HCT116 (cell line): ENCODE measurements around the gene MYO3B. TPM values are rescaled to one million over a fixed set of nuclear protein-coding genes. Genes with fewer than 3 reads are reported as not detected.
"Not testable (repeated sequence)": the region's sequence is repeated elsewhere in the genome, so short reads cannot be mapped to it uniquely, and the experiment has no call there.

Experiments used
- ATAC-seq: fragments of 200-7000 bp; cut with Tn5 transposase; 2 replicates; pipeline ENCODE4 v1.9.1; 2020; ENCODE audit warnings: mild to moderate bottlenecking, moderate library complexity
- BruUV-seq: library from RNA; stranded (reverse); fragments of 400-500 nt; replicated peaks from 2 replicates; lab custom pipeline; 2021; lab: Mats Ljungman, UMichigan
- CTCF ChIA-PET: fragments of 300-600 bp; sonication (Branson Sonifier 250); formaldehyde crosslinking; loops from one replicate; lab custom pipeline; 2021; ENCODE audit warnings: antibody characterized with exemption; lab: Charles Lee
- POLR2A ChIA-PET: fragments of 300-600, 350-600 bp; sonication (Branson Sonifier 250); formaldehyde crosslinking; loops from one replicate; lab custom pipeline; 2021; ENCODE audit warnings: antibody characterized with exemption; lab: Charles Lee
- RAD21 ChIA-PET, 2 experiments: fragments of 300-600 bp; sonication (Branson Sonifier 250); formaldehyde crosslinking; loops; one replicate each; lab custom pipeline; 2023; ENCODE audit warnings: low total read pairs in 2 of 2; ENCODE audit not compliant: uncharacterized antibody in 2 of 2, unreplicated experiment in 2 of 2, low non-redundant PET in 1 of 2; lab: Charles Lee
- DNase-seq: peaks from one replicate; pipeline ENCODE4 v3.0.0-alpha.2; 2010; ENCODE audit warnings: low read depth, low spot score
- H2AFZ ChIP-seq: fragments of 200-600 bp; shearing (Covaris generic), sonication (generic); 2 replicates; pipeline ENCODE4 v1.6.1; 2017; ENCODE audit warnings: low read depth, mixed run types, mixed read lengths, antibody characterized with exemption, low read length; ENCODE audit not compliant: poor library complexity, severe bottlenecking
- H3K27ac ChIP-seq: 2 replicates; pipeline ENCODE4 v1.5.1; 2012; ENCODE audit warnings: low read depth, low read length
- H3K27me3 ChIP-seq: fragments of 200-600 bp; sonication (generic); 2 replicates; pipeline ENCODE4 v1.6.1; 2016; ENCODE audit warnings: mixed run types, low read length, mixed read lengths; ENCODE audit not compliant: insufficient read depth
- H3K36me3 ChIP-seq, 2 experiments: fragments of 200-500 bp in 1 of 2; fragments of 200-600 bp in 1 of 2; sonication (Bioruptor generic) in 1 of 2; sonication (generic) in 1 of 2; 2 replicates each; pipeline versions ENCODE4 v1.5.1 to v1.6.1; 2014 to 2016; ENCODE audit warnings: low read length in 2 of 2, inconsistent platforms in 1 of 2, mixed read lengths in 1 of 2, mixed run types in 1 of 2; ENCODE audit not compliant: insufficient read depth in 2 of 2, control insufficient read depth in 1 of 2
- H3K4me1 ChIP-seq, 2 experiments: fragments of 200-600 bp in 1 of 2; sonication (generic) in 1 of 2; 2 replicates each; pipeline versions ENCODE4 v1.5.1 to v1.6.1; 2012 to 2017; ENCODE audit warnings: low read length in 2 of 2, inconsistent platforms in 1 of 2, mild to moderate bottlenecking in 1 of 2, mixed read lengths in 1 of 2, mixed run types in 1 of 2, moderate library complexity in 1 of 2; ENCODE audit not compliant: insufficient read depth in 2 of 2, control insufficient read depth in 1 of 2
- H3K4me2 ChIP-seq: fragments of 200-600 bp; sonication (generic); 2 replicates; pipeline ENCODE4 v1.6.1; 2017; ENCODE audit warnings: mixed run types, low read length, mixed read lengths
- H3K4me3 ChIP-seq, 2 experiments: fragments of 200-600 bp in 1 of 2; sonication (generic) in 1 of 2; replicated peaks in 1 of 2; 2 replicates each; pipeline ENCODE4 v1.5.1; 2011 to 2016; ENCODE audit warnings: low read length in 2 of 2, control low read depth in 1 of 2, low read depth in 1 of 2, mild to moderate bottlenecking in 1 of 2, mixed read lengths in 1 of 2, mixed run types in 1 of 2
- H3K79me2 ChIP-seq: fragments of 200-600 bp; sonication (generic); 2 replicates; pipeline ENCODE4 v1.6.1; 2017; ENCODE audit warnings: mild to moderate bottlenecking, mixed run types, low read length, moderate library complexity, mixed read lengths; ENCODE audit not compliant: insufficient read depth
- H3K9ac ChIP-seq: fragments of 200-600 bp; sonication (generic); 2 replicates; pipeline ENCODE4 v1.6.1; 2016; ENCODE audit warnings: low read length, mixed read lengths
- H3K9me2 ChIP-seq: fragments of 200-600 bp; sonication (generic), shearing (Covaris generic); 2 replicates; pipeline ENCODE4 v1.6.1; 2017; ENCODE audit warnings: mixed run types, mild to moderate bottlenecking, moderate library complexity; ENCODE audit not compliant: insufficient read depth
- H3K9me3 ChIP-seq, 2 experiments: fragments of 200-500 bp in 1 of 2; fragments of 200-600 bp in 1 of 2; sonication (Bioruptor generic) in 1 of 2; sonication (generic) in 1 of 2; 2 replicates each; pipeline ENCODE4 v1.6.1; 2014 to 2017; ENCODE audit warnings: low read length in 2 of 2, mixed read lengths in 2 of 2, inconsistent platforms in 1 of 2, low read depth in 1 of 2, mild to moderate bottlenecking in 1 of 2, mixed run types in 1 of 2, moderate library complexity in 1 of 2; ENCODE audit not compliant: control insufficient read depth in 1 of 2, insufficient read depth in 1 of 2
- H4K20me1 ChIP-seq: fragments of 200-600 bp; sonication (generic), shearing (Covaris generic); 2 replicates; pipeline ENCODE4 v1.6.1; 2017; ENCODE audit warnings: mixed run types, mild to moderate bottlenecking, moderate library complexity; ENCODE audit not compliant: insufficient read depth
- CBX3 ChIP-seq: IDR thresholded peaks from 2 replicates; pipeline ENCODE4 v1.6.1; 2012; ENCODE audit warnings: low read depth
- CEBPB ChIP-seq: IDR thresholded peaks from 2 replicates; pipeline ENCODE4 v1.6.1; 2012; ENCODE audit warnings: low read depth
- FOSL1 ChIP-seq: IDR thresholded peaks from 2 replicates; pipeline ENCODE4 v1.6.1; 2012; ENCODE audit warnings: low read depth
- POLR2A ChIP-seq: IDR thresholded peaks from 2 replicates; pipeline ENCODE4 v1.7.0; 2011; ENCODE audit warnings: borderline replicate concordance; ENCODE audit not compliant: insufficient read depth, insufficient read length; ENCODE audit errors: extremely low read depth
- POLR2AphosphoS5 ChIP-seq: IDR thresholded peaks from 2 replicates; pipeline ENCODE4 v1.6.1; 2011; ENCODE audit warnings: mild to moderate bottlenecking, low read depth, low read length, moderate library complexity
- SP1 ChIP-seq: IDR thresholded peaks from 2 replicates; pipeline ENCODE4 v1.6.1; 2012; ENCODE audit warnings: low read depth
- TCF7L2 ChIP-seq: IDR thresholded peaks from 2 replicates; pipeline ENCODE4 v1.7.0; 2011; ENCODE audit warnings: borderline replicate concordance, inconsistent platforms; ENCODE audit not compliant: insufficient read depth, insufficient read length; ENCODE audit errors: extremely low read depth
- intact Hi-C: fragments of 100-400 bp; cut with micrococcal nuclease; formaldehyde crosslinking; loops from 2 replicates; pipeline ENCODE4 v1.10.0; 2022
- total RNA-seq: library from RNA; stranded (reverse); gene quantifications from one replicate; pipeline ENCODE4 v1.2.1, GENCODE V29; 2021; ENCODE audit not compliant: unreplicated experiment
- TF ChIP-seq, protein P1 (sequence below): IDR thresholded peaks from 2 replicates; pipeline ENCODE4 v1.6.1; 2011; ENCODE audit warnings: mild to moderate bottlenecking, low read length, moderate library complexity; ENCODE audit not compliant: insufficient replicate concordance; ENCODE audit errors: extremely low read depth

Gene MYO3B
- total RNA-seq, 1 experiment from 2014 or later: not detected

DNA sequence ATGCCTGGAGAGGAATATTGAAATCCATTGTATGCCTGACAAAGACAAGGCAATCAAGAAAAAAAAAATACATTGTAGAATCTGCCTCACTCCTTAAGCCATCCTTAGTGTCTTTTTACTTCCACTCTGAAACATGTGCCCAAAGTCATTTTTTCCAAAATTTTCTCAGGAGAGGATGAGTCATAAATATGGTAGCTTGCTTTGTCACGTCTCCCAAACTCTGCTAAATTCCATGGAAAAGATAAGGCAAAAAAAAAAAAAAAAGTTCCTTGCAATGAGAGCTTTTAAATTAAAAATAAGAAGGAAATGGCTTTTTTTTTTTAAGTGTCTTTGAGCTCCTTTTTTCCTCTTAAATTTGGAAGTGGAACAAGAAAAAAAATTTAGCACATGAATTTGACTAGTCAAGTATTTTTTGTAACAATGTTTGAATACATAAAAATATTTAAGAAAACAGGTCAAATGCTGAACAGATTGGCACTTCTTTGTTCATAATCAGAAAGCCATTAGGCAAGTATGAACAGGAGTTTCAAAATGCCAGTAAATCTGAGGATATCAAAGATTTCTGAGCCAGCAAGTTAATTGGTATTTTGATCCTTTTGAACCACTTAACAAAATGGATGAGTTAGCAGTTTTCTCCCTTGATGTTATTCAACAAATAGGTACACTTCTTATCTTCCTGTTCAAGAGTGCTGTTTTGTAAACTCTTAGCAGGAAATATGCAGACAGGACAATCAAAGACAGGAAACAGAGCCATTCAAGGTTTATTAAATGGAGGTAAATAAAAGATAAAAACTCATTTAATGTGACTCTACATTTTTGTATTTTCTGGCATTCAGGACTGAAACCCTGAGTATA is 289.8 kb downstream of the MYO3B start:
- no peak for TF ChIP-seq POLR2AphosphoS5
- TF ChIP-seq, protein P1, sequence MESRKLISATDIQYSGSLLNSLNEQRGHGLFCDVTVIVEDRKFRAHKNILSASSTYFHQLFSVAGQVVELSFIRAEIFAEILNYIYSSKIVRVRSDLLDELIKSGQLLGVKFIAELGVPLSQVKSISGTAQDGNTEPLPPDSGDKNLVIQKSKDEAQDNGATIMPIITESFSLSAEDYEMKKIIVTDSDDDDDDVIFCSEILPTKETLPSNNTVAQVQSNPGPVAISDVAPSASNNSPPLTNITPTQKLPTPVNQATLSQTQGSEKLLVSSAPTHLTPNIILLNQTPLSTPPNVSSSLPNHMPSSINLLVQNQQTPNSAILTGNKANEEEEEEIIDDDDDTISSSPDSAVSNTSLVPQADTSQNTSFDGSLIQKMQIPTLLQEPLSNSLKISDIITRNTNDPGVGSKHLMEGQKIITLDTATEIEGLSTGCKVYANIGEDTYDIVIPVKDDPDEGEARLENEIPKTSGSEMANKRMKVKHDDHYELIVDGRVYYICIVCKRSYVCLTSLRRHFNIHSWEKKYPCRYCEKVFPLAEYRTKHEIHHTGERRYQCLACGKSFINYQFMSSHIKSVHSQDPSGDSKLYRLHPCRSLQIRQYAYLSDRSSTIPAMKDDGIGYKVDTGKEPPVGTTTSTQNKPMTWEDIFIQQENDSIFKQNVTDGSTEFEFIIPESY: no peak
- no peak for TF ChIP-seq CBX3
- TF ChIP-seq FOSL1: no peak
- TF ChIP-seq TCF7L2: no peak
- TF ChIP-seq CEBPB: no peak
- Histone ChIP-seq H3K9ac (no peak overlapping the region), H3K27me3 (no peaks in the 10 kb centered on the region), H3K9me3 (no peaks in the 10 kb centered on the region), H3K4me2 (no peak overlapping the region), H3K4me1 (no peaks in the 10 kb centered on the region), H3K27ac (no peak overlapping the region), H3K79me2 (no peaks in the 10 kb centered on the region), H4K20me1 (no peaks in the 10 kb centered on the region), H3K36me3 (no peaks in the 10 kb centered on the region), H2AFZ (no peak overlapping the region), H3K4me3 (no peak overlapping the region), H3K9me2 (no peaks in the 10 kb centered on the region)
- ChIA-PET POLR2A (no interaction called here), CTCF (no interaction called here), RAD21 (interaction anchor here in 1 of 2 experiments (0.7 kb wide), 2 partner anchors 213 to 301 kb away, joined by 3 to 5 read pairs; no protein-coding TSS in a partner anchor)
- intact Hi-C loops: no loop called here
- DNase-seq: no peak
- no TSS peak for BruUV-seq
- no peak for ATAC-seq

DNA sequence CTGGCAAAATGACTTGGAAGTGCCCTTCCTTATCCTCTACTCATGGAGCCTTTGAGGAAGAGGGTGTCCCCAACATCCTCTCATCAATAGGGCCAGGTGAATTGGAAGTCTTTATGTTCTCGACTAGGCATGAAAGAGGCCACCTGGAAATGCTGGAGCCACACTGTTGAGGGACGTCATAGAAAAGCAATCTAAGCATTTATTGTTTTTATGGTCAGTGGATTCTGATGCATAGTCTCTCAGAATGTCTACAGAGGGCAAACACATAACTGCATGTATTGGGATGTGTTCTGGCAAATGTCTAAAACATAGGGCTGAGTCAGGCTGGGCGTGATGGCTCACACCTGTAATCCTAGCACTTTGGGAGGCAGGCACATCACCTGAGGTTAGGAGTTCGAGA is 290.6 kb downstream of the MYO3B start:
- intact Hi-C loops: no loop called here
- no peaks in the 10 kb centered on the region for H3K9me3 ChIP-seq
- no peak overlapping the region for H3K27ac ChIP-seq
- TF ChIP-seq POLR2A: no peak
- no peak for TF ChIP-seq SP1
- TF ChIP-seq CBX3: no peak
- POLR2A ChIA-PET: no interaction called here
- no peak overlapping the region for H3K9ac ChIP-seq
- H3K36me3 ChIP-seq: no peaks in the 10 kb centered on the region
- no TSS peak for BruUV-seq
- ATAC-seq (no peak), DNase-seq (no peak)
- H3K4me2 ChIP-seq: no peak overlapping the region
- H3K9me2 ChIP-seq: no peaks in the 10 kb centered on the region
- no peak overlapping the region for H2AFZ ChIP-seq
- CTCF ChIA-PET: no interaction called here
- no peaks in the 10 kb centered on the region for H3K4me1 ChIP-seq
- H4K20me1 ChIP-seq: no peaks in the 10 kb centered on the region
- no peak overlapping the region for H3K4me3 ChIP-seq
- no peaks in the 10 kb centered on the region for H3K79me2 ChIP-seq
- RAD21 ChIA-PET: no interaction called here
- H3K27me3 ChIP-seq: no peaks in the 10 kb centered on the region

DNA sequence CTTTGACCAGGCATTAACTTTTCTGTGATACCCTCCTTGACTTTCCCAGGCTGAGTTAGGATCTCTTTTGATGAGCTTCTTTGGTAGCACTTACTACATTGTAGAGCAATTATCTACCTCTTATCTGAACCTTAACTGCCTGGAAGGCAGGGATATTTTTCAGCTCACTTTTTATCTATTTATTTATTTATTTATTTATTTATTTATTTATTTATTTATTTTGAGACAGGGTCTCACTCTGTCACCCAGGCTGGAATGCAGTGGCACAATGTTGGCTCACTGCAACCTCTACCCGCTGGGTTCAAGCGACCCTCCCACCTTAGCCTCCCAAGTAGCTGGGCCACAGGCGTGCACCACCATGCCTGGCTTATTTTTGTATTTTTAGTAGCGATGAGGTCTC is 294.6 kb downstream of the MYO3B start:
- H4K20me1 ChIP-seq, H2AFZ ChIP-seq, H3K27ac ChIP-seq, H3K27me3 ChIP-seq, H3K9me2 ChIP-seq, intact Hi-C loops, H3K4me2 ChIP-seq, H3K9ac ChIP-seq, BruUV-seq, H3K9me3 ChIP-seq, H3K79me2 ChIP-seq, DNase-seq, H3K36me3 ChIP-seq, H3K4me3 ChIP-seq, ATAC-seq, POLR2A ChIA-PET, H3K4me1 ChIP-seq, RAD21 ChIA-PET, CTCF ChIA-PET: not testable (repeated sequence)
